HUES48 (cell line): ENCODE data around the gene GDF2.

Source experiments
- H3K27ac ChIP-seq: one replicate; pipeline ENCODE4 v1.7.0; 2013; ENCODE audit warnings: low read depth, low read length, inconsistent platforms
- H3K27me3 ChIP-seq: 2 replicates; pipeline ENCODE4 v1.6.1; 2013; ENCODE audit warnings: mild to moderate bottlenecking, low read length; ENCODE audit not compliant: control insufficient read depth, insufficient read depth
- H3K36me3 ChIP-seq: 2 replicates; pipeline ENCODE4 v1.6.1; 2013; ENCODE audit warnings: low read length; ENCODE audit not compliant: control insufficient read depth, insufficient read depth
- H3K4me1 ChIP-seq: 2 replicates; pipeline ENCODE4 v1.6.1; 2013; ENCODE audit warnings: mild to moderate bottlenecking, low read length; ENCODE audit not compliant: control insufficient read depth, insufficient read depth
- H3K4me3 ChIP-seq: 2 replicates; pipeline ENCODE4 v1.5.1; 2013; ENCODE audit warnings: mild to moderate bottlenecking, low read depth, low read length
- H3K9ac ChIP-seq: 2 replicates; pipeline ENCODE4 v1.6.1; 2013; ENCODE audit warnings: mild to moderate bottlenecking, low read depth, low read length, moderate library complexity
- H3K9me3 ChIP-seq: 2 replicates; pipeline ENCODE4 v1.6.1; 2013; ENCODE audit warnings: low read length; ENCODE audit not compliant: control insufficient read depth, insufficient read depth

Gene GDF2

GRCh38 chr10:47334466-47335295, 12.4 kb downstream of the GDF2 start:
- Histone ChIP-seq H3K27me3 (no peaks in the 10 kb centered on the region), H3K9me3 (no peaks in the 10 kb centered on the region), H3K9ac (no peak overlapping the region), H3K27ac (no peak overlapping the region), H3K36me3 (no peaks in the 10 kb centered on the region), H3K4me1 (no peaks in the 10 kb centered on the region), H3K4me3 (no peak overlapping the region)

- Histone ChIP-seq H3K27ac (no peak overlapping the region), H3K9ac (no peak overlapping the region), H3K36me3 (no peaks in the 10 kb centered on the region), H3K4me1 (no peaks in the 10 kb centered on the region), H3K4me3 (no peak overlapping the region), H3K9me3 (no peaks in the 10 kb centered on the region), H3K27me3 (no peaks in the 10 kb centered on the region)
Measured at GRCh38 chr10:47335906-47336305, 13.7 kb downstream of the GDF2 start.

GRCh38 chr10:47336387-47337134, 14.3 kb downstream of the GDF2 start:
- H3K4me1 ChIP-seq = no peaks in the 10 kb centered on the region
- no peak overlapping the region for H3K27ac ChIP-seq
- no peak overlapping the region for H3K9ac ChIP-seq
- H3K27me3 ChIP-seq = no peaks in the 10 kb centered on the region
- no peaks in the 10 kb centered on the region for H3K36me3 ChIP-seq
- no peak overlapping the region for H3K4me3 ChIP-seq
- H3K9me3 ChIP-seq = no peaks in the 10 kb centered on the region

GRCh38 chr10:47337310-47337709, 15.1 kb downstream of the GDF2 start:
- Histone ChIP-seq H3K4me1 (peaks cover 3% of the 10 kb centered on the region), H3K27me3 (no peaks in the 10 kb centered on the region), H3K4me3 (no peak overlapping the region), H3K9me3 (no peaks in the 10 kb centered on the region), H3K9ac (no peak overlapping the region), H3K36me3 (no peaks in the 10 kb centered on the region), H3K27ac (no peak overlapping the region)

- Histone ChIP-seq H3K27me3 (no peaks in the 10 kb centered on the region), H3K9ac (no peak overlapping the region), H3K4me3 (no peak overlapping the region), H3K36me3 (no peaks in the 10 kb centered on the region), H3K4me1 (peaks cover 10% of the 10 kb centered on the region), H3K9me3 (no peaks in the 10 kb centered on the region), H3K27ac (no peak overlapping the region)
Measured at GRCh38 chr10:47339186-47339735, 17.0 kb downstream of the GDF2 start.

GRCh38 chr10:47339759-47340607, 17.7 kb downstream of the GDF2 start:
- Histone ChIP-seq H3K9me3 (no peaks in the 10 kb centered on the region), H3K36me3 (no peaks in the 10 kb centered on the region), H3K9ac (no peak overlapping the region), H3K27me3 (no peaks in the 10 kb centered on the region), H3K4me3 (no peak overlapping the region), H3K27ac (no peak overlapping the region), H3K4me1 (peaks cover 10% of the 10 kb centered on the region)

- Histone ChIP-seq H3K9ac (no peak overlapping the region), H3K27ac (no peak overlapping the region), H3K36me3 (no peaks in the 10 kb centered on the region), H3K4me3 (no peak overlapping the region), H3K4me1 (peaks cover 10% of the 10 kb centered on the region), H3K27me3 (no peaks in the 10 kb centered on the region), H3K9me3 (no peaks in the 10 kb centered on the region)
Measured at GRCh38 chr10:47340608-47341170, 18.4 kb downstream of the GDF2 start.

- no peak overlapping the region for H3K27ac ChIP-seq
- no peak overlapping the region for H3K9ac ChIP-seq
- no peaks in the 10 kb centered on the region for H3K9me3 ChIP-seq
- no peaks in the 10 kb centered on the region for H3K36me3 ChIP-seq
- no peak overlapping the region for H3K4me3 ChIP-seq
- H3K4me1 ChIP-seq = peaks cover 10% of the 10 kb centered on the region
- no peaks in the 10 kb centered on the region for H3K27me3 ChIP-seq
Measured at GRCh38 chr10:47344996-47345870, 23.0 kb downstream of the GDF2 start.

- H3K27ac ChIP-seq = no peak overlapping the region
Measured at GRCh38 chr10:47346581-47347302, 24.5 kb downstream of the GDF2 start.

More at GRCh38 chr10:47346581-47347302, 24.5 kb downstream of the GDF2 start:
- Histone ChIP-seq H3K9ac (no peak overlapping the region), H3K27me3 (no peaks in the 10 kb centered on the region), H3K36me3 (no peaks in the 10 kb centered on the region), H3K9me3 (no peaks in the 10 kb centered on the region), H3K4me1 (peaks cover 10% of the 10 kb centered on the region), H3K4me3 (no peak overlapping the region)
